Astrocyte of the hippocampus (primary cell): ENCODE data around the gene BMAL1.

Experiments used
- DNase-seq: peaks from one replicate; pipeline ENCODE4 v3.0.0; 2011; ENCODE audit warnings: low read depth, low spot score

Gene BMAL1

GRCh38 chr11:13316528-13316961, 39.0 kb downstream of the BMAL1 start:
- DNase-seq, result peak; percentile 86

- DNase-seq, result no peak
Measured at GRCh38 chr11:13317293-13318080, 39.9 kb downstream of the BMAL1 start.

- no peak for DNase-seq
Measured at GRCh38 chr11:13318498-13319295, 41.1 kb downstream of the BMAL1 start.

- DNase-seq, result no peak
Measured at GRCh38 chr11:13320688-13321087, 43.1 kb downstream of the BMAL1 start.

- DNase-seq, result no peak
Measured at GRCh38 chr11:13321431-13321830, 43.8 kb downstream of the BMAL1 start.

GRCh38 chr11:13324141-13324540, 46.6 kb downstream of the BMAL1 start:
- no peak for DNase-seq

- no peak for DNase-seq
Measured at GRCh38 chr11:13324709-13325108, 47.1 kb downstream of the BMAL1 start.

- no peak for DNase-seq
Measured at GRCh38 chr11:13327421-13327820, 49.8 kb downstream of the BMAL1 start.

- peak; percentile 54 for DNase-seq
Measured at GRCh38 chr11:13328286-13328685, 50.7 kb downstream of the BMAL1 start.

GRCh38 chr11:13329670-13330356, 52.2 kb downstream of the BMAL1 start:
- peak; percentile 50 for DNase-seq

- no peak for DNase-seq
Measured at GRCh38 chr11:13332124-13332523, 54.5 kb downstream of the BMAL1 start.

GRCh38 chr11:13333456-13333957, 55.9 kb downstream of the BMAL1 start:
- DNase-seq, result peak; percentile 72

GRCh38 chr11:13334034-13334786, 56.6 kb downstream of the BMAL1 start:
- no peak for DNase-seq

- peak; percentile 85 for DNase-seq
Measured at GRCh38 chr11:13335319-13335718, 57.7 kb downstream of the BMAL1 start.

GRCh38 chr11:13336246-13336878, 58.8 kb downstream of the BMAL1 start:
- peak; percentile 69 for DNase-seq

- DNase-seq, result peak; percentile 66
Measured at GRCh38 chr11:13338019-13338426, 60.4 kb downstream of the BMAL1 start.

GRCh38 chr11:13338427-13339069, 61.0 kb downstream of the BMAL1 start:
- no peak for DNase-seq

- DNase-seq, result peak; percentile 84
Measured at GRCh38 chr11:13339195-13340153, 61.9 kb downstream of the BMAL1 start.

GRCh38 chr11:13341026-13341425, 63.4 kb downstream of the BMAL1 start:
- DNase-seq, result no peak
